ENCODE measurements around the gene PRDX6.
"Not testable (repeated sequence)": the region's sequence is repeated elsewhere in the genome, so short reads cannot be mapped to it uniquely, and the experiment has no call there.

Gene PRDX6

DNA sequence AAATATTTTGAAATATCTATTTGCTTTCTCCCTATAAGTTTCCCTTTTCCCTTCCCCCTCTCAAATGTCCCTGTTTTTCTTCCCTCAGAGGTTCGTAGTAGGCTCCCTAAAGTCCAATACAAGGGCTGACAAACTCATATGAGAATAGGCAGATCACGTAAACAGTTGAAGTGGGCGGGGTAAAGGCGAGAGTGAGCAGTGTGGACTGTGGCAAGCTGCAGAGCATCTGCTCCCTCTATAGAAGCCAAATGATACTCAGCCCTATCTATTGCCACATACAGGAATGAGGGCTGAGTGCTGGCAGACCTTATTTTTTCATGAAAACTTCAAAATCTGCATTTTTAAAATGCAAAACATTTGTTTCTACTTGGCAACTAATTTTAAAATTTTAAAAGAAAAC is 26.3 kb downstream of the PRDX6 start:
- DNase-seq = peak; percentile 11

DNA sequence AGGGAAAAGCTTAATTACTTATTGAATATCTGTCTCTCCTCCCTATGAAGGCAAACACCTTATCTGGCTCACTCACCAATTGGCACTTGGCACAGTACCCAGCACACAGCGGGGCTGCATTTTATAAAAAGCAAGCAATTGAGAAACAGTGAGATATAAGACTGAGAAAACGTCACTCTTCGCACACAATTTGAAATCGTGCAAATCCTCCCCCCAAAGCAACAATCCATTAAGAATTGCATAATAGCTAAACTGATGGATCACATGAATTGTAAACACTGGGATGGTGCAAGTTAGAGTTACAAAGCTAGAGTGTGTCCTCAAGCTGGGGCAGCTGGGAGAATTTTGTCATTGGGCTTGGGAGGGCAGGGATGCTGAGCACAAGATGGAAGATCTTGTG is 27.1 kb downstream of the PRDX6 start:
- no peak for DNase-seq

DNA sequence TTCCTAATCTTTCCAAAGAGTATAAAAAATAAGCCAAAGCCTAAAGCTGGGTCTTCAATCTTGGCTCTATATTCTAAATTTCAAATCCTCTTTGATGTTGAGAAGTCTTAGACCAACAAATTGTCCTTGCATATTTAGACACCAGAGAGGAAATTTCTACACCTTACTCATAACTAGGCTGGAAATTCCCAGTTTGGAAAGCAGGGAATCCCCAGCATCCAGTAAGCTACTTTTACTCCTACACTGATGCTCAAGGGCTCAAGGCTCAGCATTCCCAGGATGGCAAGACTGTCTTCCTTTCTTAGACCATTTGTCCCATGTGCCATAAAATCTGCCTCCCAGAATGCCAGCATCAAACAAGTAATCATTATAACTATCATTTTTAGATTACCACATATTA is 28.3 kb downstream of the PRDX6 start:
- DNase-seq = no peak

DNA sequence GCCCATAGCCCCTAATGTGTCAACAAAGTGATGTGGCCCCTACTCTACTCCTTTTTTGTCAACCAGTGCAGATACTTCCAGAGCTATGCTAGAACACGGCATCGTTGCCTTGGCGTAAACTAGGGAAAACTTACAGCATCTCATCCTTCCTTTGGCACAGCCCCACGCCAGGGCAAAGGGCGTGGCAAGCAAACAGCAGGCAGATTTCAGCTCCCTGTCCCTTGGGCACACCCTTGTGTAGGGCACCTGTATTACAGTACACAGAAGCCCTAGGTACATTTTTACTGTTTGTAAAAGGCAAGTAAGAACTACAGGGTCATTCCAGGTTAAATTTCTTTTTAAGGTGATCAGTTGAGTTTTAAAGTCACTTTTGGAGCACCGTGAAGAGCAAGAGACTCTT is 29.3 kb downstream of the PRDX6 start:
- no peak for DNase-seq

DNA sequence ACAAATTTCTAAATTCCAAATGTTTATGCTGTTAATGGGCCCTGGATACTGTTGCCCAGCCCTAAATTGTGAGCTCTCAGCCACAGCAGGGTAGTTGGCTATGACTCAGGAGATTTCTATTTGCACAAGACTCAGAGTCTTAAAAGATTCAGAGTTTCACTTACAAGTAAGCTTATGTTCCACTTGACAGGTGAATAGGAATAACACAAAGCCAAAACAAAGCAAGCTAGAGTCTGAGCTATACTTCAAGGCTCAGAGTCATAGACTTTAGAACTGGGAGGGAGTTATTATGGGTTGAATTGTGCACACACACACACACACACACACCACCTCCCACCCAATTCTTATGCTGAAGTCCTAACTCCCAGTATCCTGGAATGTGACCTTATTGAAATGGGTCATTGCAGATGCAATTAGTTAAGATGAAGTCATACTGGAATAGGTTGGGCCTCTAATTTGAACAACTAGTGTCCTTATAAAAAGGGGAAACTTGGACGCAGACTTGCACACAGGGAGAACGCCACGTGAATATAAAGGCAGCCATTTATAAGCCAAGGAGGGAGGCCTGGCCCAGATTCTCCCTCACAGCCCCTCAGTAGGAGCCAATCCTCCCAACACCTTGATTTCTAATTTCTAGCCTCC is 30.2 kb downstream of the PRDX6 start:
- DNase-seq = peak; percentile 47

DNA sequence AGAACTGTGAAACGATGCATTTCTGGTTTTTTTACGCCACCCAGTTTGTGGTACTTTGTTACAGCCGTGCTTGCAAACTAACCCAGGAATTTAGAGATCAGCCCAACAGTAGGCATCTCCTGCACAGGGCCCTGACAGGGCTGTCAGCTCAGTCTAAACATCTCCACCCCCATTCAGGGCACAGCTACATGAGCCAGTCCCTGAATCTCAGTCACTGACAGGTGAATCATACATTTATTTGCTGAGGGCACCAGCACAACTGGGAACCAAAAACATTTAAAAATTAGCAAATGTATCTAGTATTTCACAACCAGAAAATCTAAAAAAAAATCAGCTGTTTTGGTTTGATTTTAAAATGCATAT is 30.7 kb downstream of the PRDX6 start:
- no peak for DNase-seq

DNA sequence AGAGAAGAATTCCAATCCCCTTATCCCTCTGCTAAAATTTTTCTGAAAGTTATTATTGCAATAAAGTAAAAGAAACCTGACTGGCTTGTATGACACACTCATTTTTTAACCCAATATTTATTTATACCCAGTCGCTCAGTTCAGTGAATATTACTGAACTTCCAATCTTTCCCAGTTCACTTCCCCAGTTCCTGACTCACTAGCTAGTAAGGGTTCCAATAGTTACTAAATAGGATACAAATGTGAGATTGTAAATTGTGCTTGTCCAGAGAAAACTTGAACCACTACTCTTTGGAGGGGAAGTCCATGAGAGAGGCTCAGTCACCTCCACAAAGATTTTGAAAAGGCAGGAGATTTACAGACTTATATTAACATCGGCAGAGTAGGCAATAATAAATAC is 31.4 kb downstream of the PRDX6 start:
- DNase-seq = no peak

DNA sequence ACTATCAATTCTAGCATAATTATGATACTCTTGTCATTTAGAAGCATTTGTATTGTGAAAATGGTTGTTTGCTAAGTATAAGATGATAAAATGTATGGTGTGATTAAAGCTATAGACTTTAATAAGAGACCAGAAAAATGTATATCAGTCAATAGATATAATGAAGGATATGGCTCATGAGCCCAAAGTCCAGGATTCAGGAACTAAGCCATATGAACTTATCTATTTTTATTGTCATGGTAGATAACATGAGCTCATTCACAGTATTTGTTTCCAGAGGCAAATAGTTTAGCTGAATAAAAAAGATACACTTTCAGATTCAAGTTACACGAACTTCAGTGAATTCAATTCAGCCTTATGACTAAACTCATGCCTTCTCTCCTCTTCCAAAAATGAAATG is 32.7 kb downstream of the PRDX6 start:
- no peak for DNase-seq

DNA sequence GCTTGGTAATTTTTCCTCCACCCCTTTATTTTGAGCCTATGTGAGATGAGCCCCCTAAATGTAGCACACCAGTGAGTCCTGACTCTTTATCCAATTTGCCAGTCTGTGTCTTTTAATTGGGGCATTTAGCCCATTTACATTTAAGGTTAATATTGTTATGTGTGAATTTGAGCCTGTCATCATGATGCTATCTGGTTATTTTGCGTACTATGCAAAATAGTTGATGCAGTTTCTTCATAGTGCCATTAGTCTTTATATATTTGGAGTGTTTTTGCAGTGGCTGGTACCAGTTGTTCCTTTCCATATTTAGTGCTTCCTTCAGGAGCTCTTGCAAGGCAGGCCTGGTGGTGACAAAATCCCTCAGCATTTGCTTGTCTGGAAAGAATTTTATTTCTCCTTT is 37.4 kb downstream of the PRDX6 start:
- DNase-seq = not testable (repeated sequence)

DNA sequence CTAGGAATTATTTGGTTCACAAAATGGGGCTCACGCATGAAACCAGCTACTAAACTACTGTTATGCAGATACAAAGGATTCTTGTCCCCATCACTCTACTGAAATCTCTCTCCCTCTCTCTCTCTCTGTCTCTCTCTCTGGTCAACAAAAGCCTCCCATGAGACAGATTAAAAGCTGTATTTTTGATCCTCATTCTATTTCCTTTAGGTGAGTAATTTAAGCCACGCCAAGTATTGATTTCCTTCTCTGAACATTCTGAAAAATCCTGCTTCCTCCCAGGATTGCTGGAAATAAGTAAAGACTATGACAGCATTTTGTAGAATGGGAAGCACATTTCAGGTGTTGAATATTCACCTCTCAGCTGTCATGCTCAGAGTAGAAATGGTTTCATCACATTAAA is 43.7 kb downstream of the PRDX6 start:
- no peak for DNase-seq

DNA sequence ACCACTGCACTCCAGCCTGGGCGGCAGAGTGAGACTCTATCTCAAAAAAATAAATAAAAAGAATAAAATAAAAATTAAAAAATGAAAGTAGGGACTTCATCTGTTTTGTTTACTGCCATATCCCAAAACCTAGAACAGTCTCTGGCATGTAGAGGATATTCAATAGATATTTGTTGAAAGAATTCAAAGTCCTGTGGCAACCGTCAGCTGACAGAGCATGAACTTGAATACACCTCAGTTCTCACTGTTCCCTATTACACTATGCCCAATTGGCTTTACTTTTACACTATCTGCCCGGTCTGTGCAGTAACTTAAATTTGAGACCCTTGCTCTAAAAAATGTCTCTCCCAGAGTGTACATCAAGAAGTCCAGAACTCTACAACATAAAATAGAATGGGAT is 46.2 kb downstream of the PRDX6 start:
- DNase-seq = no peak

DNA sequence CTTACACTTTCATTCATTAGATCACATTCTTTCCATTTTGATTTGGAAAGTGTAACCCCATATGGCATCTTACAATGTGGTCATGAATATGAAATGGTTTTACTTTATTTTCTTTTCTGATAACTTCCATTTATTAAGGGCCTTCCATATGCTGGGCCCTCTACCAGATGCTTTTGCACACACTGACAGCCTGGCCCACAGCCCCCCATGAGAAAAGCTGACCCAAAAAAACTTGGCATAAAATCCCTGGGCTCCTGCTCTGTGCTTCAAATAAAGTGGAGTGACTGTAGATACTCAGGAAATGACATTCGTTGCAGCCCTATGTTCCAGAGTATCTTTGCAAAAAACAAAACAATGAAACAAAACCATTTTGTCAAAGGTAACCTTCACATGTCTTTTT is 48.8 kb downstream of the PRDX6 start:
- DNase-seq = no peak

DNA sequence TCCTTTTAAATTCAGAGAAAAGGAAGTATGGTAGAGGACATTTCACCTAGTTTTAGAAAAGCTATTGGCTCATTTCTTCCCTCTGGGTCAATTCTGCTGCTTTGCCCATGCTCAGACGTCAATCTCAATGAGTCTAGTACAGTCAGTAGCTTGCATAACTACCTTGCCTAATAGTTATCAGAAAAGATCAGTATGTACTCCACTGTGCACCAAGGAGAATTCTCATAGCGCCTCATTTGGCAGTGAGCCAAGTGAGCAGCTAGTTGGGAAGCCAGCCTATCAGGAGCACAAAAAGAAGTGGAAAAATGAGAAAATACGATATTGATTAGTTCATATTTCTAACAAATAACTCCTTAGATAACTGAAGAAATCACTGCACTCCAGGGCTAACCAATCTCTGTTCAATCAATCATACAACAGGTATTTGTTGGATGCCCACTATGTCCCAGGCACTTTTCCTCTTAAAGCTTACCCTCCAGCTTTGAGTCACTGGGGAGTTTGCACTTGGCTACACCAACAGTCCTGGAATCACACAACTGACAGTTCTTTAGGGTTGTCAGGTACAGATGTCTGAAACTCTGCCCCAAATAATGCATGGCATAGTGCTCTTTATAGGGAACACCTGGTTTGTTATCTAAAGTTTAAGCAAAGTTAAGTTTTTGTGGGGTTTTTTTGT is 50.2 kb downstream of the PRDX6 start:
- DNase-seq = peak; percentile 3

DNA sequence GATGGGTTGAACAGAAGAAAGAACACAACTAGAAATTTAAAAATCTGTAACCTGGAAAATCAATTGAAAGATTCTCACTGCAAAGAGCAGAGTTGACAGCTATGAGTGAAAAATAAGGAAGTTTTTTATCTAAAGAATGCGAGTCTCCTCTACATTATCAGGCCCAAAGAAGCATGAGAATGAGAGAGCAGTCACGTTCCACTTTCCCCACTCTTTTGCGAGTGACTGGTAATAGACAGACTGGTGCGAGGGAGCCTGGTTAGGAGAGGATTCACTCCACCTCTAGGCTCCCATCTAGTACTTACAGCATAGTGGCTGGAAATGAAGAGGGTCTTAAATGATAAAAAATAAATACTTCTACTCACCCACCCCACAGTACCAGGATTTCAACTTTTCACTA is 52.0 kb downstream of the PRDX6 start:
- no peak for DNase-seq

DNA sequence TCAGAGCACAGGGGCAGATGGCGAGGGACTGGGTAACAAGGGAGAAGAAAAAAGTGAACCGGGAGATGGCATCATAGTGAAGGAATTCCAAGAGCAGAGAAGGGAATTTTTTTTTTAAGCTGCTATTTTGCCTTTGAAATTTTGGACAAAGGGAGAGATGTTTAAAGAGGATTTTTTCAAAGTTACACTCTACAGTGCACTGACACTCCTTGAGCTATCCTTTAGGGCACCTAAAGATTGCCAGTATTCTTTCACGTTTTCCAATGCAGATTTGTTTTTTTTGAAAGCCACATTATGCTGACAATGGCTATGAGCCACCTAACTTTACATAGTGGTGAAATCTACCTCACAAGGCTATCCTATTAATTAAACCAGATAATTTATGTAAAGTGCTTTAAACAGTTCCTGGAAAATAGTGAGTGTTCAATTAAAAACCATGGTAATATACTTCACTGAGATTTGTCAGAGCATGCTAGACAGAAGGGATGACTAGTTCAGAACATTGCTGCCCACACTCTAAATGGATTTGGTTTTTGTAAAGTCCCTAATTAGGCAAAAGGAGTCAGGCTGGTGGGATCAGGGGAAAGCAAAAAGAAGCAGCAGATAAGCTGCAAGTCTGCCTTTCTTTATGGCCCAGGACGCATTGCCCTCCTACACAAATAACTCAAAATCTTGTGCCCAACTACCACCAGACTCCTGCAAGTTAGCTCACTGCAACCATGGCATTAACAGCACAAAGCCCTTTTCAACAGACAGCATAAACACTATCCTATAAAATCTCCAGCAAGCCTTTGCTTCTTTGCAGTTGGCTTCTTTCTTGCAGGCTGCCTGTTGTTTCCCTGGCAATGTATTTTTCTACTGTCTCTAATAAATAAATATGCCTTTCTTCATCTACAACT is 53.9 kb downstream of the PRDX6 start:
- DNase-seq = no peak

DNA sequence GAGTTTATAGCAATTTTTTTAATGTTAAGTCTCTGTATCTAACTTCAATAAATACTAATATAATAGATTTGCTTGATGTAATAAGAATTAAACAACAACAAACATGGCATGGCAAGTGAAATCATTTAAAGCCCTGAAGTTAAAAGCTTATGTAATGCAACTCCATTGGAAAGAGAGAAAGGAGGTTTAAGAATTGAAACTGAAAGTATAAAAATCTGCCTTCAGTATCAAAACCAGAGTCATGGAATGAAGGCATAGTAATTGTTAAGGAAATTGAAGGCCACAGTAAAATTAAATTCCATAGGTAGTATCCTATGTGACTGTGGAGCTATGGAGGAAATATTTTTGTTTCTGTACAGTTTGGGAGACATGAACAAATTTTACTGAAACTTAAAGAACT is 55.1 kb downstream of the PRDX6 start:
- no peak for DNase-seq

DNA sequence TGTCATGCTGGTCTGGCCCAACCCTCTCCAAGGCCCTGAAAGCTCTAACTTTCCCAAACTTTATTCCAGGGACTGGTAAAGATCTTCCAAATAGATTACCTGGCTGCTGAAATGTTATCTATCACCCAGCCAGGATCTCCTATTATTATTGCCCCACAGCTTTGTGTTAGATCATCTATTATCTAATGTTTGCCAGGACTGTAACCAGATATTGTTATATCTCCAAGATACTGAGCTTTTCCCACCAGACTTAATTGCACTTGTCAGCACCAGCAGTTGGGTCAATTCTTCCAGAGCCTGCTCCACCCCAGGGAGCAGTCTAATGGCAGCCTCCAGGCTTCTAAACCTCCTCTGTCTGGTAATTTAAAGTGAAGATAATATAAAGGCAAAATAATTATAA is 59.1 kb downstream of the PRDX6 start:
- no peak for DNase-seq

Data from fibroblast of skin of right quadriceps (primary cell).